Right ventricle myocardium inferior (tissue), 1 donor: Measurements from ENCODE around the gene B3GNT7. TPM values are rescaled to one million over a fixed set of nuclear protein-coding genes. Genes with fewer than 3 reads are reported as not detected.
"Not testable (repeated sequence)": the region's sequence is repeated elsewhere in the genome, so short reads cannot be mapped to it uniquely, and the experiment has no call there.

Source experiments
- ATAC-seq: fragments of 200-7000 bp; cut with Tn5 transposase; one replicate; pipeline ENCODE4 v1.9.1; 2020; ENCODE audit warnings: mild to moderate bottlenecking, moderate library complexity
- DNase-seq: peaks from one replicate; pipeline ENCODE4 v3.0.0; 2021; ENCODE audit errors: missing footprints
- intact Hi-C: fragments of 100-400 bp; cut with DNase I; formaldehyde crosslinking; loops from one replicate; pipeline ENCODE4 v1.11.0; 2022
- total RNA-seq: library from RNA; stranded (reverse); fragmentation: NEBNext Ultra II Directional; extraction: Animal tissue kit (Norgen Biotek cat#: 25700); gene quantifications from one replicate; pipeline ENCODE4 v1.2.1, GENCODE V29; 2021
- donor health status: DM: no; HTN: yes; CAD: no; lungs with severe emphysema.

Gene B3GNT7
- total RNA-seq, 1 donor from 2014 or later = 9.1 TPM

DNA sequence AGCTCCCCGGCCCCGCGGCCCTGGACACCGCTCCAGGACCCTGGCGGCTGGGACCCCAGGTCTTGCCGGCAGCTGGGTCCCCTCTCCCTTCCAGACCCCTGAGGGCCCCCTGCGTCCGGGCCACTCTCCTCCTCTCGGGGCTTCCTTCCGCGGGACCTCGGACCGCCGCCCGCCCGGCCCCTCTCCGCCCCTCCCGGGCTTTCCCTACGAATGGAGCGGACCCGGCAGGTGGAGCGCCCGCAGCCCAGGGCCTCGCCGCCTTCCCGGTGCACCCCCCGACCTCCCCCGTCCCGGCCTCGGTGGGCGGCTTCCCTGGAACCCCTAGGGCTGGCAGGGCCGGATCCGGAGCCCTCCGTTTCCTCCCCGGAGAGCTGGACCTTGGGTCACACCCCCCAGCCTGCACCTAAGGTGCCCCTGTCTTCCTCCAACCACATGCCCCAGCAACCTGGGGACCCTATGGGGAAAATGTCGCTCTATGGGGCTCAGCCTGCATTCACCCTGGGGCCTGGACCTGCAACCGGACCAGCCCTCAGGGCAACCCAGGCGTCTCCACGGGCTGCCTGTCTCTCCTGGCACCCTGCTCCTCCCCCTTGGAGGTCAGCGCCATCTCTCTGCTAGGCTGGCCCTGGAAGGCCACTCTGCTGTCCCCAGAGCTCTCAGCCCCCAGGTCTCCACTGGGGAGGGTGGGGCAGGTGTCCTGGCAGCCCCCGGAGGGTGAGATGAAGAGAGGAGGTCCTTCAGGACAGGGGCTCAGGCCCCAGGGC lies 730 bp downstream of the B3GNT7 start:
- ATAC-seq (no peak), DNase-seq (no peak)

DNA sequence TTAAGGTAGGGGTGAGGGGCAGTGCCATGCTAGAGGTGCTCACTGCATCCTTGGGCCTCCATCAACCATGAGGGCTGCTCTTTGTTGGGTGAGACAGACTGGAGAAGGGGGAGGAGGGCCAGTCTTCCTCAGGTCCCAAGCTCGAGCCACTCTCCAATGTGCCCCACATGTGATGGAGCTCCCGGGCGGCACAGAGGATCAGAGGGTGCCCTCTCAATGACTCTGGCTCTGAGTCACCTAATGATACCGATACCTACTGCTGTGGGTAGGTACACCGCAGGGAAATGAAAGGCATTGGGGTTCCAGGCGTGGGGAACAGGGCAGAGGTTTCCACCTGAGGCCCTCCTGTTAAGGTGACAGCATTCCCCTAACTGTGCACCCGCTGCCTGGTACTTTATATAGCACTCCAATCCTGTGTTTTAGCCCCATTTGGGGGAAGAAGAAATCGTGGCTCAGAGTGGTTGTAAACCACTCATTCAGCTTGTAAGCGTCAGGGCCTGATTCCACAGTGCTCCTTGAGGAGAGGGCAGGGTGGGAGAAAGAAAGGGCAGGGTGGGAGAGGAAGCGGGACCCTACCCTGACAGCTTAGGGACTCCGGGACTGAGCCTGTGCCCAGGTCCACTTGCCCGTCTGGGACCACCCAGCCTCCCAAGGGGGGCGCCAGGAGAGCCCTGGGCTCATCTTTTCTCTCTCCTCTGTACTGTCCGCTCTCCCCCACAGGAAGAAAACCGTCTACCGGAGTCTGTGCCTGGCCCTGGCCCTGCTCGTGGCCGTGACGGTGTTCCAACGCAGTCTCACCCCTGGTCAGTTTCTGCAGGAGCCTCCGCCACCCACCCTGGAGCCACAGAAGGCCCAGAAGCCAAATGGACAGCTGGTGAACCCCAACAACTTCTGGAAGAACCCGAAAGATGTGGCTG lies 1.8 kb downstream of the B3GNT7 start:
- no peak for DNase-seq
- intact Hi-C loops = loop anchor here (5.0 kb wide), 1 partner anchor 35 kb away; no protein-coding TSS in a partner anchor
- ATAC-seq = no peak

More for the DNA sequence above, 730 bp downstream of the B3GNT7 start:
- intact Hi-C loops = loop anchor here (5.0 kb wide), 1 partner anchor 34 kb away; no protein-coding TSS in a partner anchor

DNA sequence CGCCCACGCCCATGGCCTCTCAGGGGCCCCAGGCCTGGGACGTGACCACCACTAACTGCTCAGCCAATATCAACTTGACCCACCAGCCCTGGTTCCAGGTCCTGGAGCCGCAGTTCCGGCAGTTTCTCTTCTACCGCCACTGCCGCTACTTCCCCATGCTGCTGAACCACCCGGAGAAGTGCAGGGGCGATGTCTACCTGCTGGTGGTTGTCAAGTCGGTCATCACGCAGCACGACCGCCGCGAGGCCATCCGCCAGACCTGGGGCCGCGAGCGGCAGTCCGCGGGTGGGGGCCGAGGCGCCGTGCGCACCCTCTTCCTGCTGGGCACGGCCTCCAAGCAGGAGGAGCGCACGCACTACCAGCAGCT lies 2.4 kb downstream of the B3GNT7 start:
- DNase-seq = no peak
- intact Hi-C loops = loop anchor here (5.0 kb wide), 1 partner anchor 36 kb away; no protein-coding TSS in a partner anchor

DNA sequence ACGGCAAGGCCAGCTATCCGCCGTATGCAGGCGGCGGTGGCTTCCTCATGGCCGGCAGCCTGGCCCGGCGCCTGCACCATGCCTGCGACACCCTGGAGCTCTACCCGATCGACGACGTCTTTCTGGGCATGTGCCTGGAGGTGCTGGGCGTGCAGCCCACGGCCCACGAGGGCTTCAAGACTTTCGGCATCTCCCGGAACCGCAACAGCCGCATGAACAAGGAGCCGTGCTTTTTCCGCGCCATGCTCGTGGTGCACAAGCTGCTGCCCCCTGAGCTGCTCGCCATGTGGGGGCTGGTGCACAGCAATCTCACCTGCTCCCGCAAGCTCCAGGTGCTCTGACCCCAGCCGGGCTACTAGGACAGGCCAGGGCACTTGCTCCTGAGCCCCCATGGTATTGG lies 3.1 kb downstream of the B3GNT7 start:
- intact Hi-C loops = loop anchor here (5.0 kb wide), 1 partner anchor 36 kb away; no protein-coding TSS in a partner anchor
- no peak for ATAC-seq
- DNase-seq = no peak

More for the DNA sequence above, 2.4 kb downstream of the B3GNT7 start:
- no peak for ATAC-seq

DNA sequence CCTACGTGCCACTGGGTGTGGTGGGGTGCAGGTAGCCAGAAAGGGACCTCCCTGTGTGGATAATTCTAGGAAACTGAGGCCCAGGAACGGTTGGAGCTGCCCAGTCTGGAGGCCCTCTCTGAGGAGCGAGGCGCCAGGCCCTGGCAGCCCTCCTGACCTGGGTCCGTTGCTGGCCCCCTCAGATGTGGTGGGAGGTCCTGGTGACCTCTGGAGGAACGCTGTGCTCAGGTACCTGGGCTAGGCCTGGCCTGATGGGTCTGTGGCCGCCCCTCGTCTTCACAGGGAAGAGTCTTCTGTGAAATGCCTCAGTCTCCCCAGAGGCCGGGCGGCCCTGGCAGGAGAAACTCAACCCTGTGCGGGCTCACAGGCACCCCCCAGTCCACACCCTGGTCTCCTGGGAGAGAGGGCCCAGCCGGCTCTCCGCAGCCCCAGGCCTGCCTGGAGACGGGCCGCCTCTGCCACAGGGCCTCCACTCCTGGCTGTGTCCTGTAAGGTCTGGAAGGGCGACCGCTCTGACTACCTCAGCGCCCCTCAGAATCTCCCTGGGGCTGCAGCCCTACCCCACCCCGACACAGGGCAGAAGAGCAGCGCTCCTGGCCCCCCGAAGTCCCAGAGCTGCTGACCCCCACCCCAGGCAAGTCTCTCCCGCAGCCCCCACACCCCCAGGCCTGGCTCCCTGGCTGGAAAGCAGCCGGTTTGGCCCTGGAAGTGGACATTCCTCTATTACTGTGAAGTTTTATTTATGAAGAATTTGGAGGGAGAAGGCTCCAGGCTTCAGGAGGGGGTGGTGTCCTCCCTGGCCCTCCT lies 3.7 kb downstream of the B3GNT7 start:
- intact Hi-C loops = loop anchor here (5.0 kb wide), 1 partner anchor 37 kb away; no protein-coding TSS in a partner anchor
- ATAC-seq = no peak
- DNase-seq = no peak

DNA sequence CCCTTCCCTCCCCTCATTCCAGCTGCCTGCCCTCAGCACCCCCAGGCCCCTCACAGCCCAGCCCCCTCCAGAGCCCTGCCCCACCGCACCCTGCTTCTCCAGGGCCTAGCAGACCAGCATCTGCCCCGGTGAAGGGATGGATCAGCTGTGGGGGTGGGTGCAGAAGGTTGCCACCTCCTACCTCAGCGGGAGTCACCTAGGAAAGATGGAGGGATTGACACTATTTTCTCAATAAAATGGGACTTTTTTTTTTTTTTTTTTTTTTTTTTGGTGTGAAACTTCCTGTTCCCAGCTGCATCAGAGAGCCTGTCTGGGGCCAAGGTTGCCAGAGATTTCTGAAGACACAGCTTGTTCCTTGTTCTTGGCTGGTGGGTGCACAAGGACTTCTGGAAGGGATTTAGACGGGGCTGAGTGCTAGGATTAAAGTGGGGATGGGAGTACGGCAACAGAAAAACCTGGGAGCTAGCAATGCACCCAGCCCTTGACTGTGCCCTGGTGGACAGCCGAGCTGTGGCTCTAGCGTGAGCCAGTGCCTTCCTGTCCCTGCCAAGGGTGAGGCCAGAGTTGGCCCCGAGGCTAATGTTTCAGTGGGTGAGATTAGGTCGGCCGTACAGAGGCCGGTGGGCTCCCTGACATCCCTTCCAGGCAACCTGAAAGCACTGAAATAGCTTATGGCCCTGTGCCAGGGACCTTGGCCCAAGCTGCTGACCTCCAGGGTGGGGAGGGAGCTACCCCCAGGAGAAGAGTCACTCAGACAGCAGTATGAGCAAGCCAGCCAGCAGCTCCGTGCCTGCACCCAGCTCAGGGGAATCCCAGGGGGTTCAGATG lies 4.6 kb downstream of the B3GNT7 start:
- intact Hi-C loops = loop anchor here (5.0 kb wide), 1 partner anchor 38 kb away; no protein-coding TSS in a partner anchor
- ATAC-seq (peak; percentile 89), DNase-seq (no peak)

DNA sequence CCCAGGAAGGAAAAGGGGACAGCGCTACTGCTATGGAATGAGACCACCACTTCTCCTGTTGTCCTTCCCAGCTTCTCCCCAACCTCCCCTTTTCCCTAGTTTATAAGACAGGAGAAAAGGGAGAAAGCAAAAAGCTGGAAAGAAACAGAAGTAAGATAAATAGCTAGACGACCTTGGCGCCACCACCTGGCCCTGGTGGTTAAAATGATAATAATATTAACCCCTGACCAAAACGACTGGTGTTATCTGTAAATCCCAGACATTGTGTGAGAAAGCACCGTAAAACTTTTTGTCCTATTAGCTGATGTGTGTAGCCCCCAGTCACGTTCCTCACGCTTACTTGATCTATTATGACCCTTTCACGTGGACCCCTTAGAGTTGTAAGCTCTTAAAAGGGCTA lies 5.2 kb downstream of the B3GNT7 start:
- ATAC-seq, DNase-seq, intact Hi-C loops: not testable (repeated sequence)

DNA sequence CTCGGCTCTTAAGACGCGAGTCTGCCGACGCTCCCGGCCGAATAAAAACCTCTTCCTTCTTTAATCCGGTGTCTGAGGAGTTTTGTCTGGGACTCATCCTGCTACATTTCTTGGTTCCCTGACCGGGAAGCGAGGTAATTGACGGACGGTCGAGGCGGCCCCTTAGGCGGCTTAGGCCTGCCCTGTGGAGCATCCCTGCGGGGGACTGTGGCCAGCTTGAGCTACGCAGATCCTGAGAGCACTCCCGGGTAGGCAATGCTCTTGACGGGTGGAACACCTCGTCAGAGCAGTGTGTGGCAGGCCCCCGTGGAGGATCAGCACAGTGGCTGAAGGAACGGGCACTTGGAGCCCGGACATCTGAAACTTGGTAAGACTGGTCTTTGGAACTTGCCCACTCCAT lies 5.6 kb downstream of the B3GNT7 start:
- DNase-seq, ATAC-seq, intact Hi-C loops: not testable (repeated sequence)

DNA sequence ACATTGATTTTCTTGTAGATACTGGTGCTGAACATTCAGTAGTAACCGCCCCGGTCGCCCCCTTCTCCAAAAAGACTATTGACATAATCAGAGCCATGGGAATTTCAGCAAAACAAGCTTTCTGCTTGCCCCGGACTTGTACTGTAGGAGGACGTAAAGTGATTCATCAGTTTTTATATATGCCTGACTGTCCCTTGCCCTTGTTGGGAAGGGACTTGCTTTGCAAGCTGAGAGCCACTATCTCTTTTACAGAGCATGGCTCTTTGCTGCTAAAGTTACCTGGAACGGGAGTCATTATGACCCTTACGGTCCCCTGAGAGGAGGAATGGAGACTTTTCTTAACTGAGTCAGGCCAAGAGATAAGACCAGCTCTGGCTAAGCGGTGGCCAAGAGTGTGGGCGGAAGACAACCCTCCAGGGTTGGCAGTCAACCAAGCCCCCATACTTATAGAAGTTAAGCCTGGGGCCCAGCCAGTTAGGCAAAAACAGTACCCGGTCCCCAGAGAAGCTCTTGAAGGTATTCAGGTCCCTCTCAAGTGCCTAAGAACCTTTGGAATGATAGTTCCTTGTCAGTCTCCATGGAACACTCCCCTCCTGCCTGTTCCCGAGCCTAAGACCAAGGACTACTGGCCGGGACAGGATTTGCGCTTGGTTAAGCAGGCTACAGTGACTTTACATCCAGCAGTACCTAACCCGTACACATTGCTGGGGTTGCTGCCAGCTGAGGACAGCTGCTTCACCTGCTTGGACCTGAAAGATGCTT lies 8.1 kb downstream of the B3GNT7 start:
- DNase-seq = not testable (repeated sequence)

DNA sequence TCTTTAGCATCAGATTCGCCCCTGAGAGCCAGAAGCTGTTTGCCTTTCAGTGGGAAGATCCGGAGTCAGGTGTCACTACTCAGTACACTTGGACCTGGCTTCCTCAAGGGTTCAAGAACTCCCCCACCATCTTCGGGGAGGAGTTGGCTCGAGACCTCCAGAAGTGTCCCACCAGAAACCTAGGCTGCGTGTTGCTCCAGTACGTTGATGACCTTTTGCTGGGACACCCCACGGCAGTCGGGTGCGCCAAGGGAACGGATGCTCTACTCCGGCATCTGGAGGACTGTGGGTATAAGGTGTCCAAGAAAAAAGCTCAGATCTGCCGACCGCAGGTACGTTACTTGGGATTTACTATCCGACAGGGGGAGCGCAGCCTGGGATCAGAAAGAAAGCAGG lies 8.7 kb downstream of the B3GNT7 start:
- ATAC-seq, DNase-seq, intact Hi-C loops: not testable (repeated sequence)

More for the DNA sequence above, 8.1 kb downstream of the B3GNT7 start:
- intact Hi-C loops, ATAC-seq: not testable (repeated sequence)

DNA sequence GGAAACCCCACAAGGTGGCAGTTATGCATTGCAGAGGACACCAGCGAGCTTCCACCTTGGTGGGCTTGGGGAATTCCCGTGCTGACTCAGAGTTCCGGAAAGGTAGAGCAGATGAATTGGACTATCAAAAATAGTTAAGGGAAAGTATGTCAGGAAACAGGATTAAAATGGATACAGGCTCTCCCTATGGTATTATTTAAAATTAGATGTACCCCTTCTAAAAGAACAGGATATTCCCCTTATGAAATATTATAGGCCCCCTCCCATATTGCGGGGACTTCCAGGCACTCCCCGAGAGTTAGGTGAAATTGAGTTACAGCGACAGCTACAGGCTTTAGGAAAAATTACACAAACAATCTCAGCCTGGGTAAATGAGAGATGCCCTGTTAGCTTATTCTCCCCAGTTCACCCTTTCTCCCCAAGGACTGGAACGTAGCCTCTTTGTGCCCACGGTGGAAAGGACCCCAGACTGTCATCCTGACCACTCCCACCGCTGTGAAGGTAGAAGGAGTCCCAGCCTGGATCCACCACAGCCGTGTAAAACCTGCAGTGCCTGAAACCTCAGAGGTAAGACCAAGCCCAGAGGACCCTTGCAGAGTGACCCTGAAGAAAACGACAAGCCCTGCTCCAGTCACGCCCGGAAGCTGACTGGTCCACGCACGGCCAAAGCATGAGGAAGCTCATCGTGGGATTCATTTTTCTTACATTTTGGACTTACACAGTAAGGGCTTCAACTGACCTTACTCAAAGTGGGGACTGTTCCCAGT lies 10.3 kb downstream of the B3GNT7 start:
- ATAC-seq, DNase-seq, intact Hi-C loops: not testable (repeated sequence)

DNA sequence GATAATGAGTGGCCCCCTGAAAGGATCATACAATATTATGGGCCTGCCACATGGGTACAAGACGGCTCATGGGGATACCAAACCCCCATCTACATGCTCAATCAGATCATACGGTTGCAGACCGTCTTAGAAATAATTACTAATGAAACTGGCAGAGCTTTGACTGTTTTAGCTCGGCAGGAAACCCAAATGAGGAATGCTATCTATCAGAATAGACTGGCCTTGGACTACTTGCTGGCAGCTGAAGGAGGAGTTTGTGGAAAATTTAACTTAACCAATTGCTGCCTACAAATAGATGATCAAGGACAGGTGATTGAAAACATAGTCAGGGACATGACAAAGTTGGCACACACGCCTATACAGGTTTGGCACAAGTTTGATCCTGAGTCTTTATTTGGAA lies 12.2 kb downstream of the B3GNT7 start:
- ATAC-seq, DNase-seq, intact Hi-C loops: not testable (repeated sequence)

DNA sequence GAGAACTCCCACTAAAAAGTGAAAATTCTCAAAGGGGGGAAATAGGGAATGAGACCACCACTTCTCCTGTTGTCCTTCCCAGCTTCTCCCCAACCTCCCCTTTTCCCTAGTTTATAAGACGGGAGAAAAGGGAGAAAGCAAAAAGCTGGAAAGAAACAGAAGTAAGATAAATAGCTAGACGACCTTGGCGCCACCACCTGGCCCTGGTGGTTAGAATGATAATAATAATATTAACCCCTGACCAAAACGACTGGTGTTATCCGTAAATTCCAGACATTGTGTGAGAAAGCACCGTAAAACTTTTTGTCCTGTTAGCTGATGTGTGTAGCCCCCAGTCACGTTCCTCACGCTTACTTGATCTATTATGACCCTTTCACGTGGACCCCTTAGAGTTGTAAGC lies 12.8 kb downstream of the B3GNT7 start:
- ATAC-seq, intact Hi-C loops, DNase-seq: not testable (repeated sequence)

DNA sequence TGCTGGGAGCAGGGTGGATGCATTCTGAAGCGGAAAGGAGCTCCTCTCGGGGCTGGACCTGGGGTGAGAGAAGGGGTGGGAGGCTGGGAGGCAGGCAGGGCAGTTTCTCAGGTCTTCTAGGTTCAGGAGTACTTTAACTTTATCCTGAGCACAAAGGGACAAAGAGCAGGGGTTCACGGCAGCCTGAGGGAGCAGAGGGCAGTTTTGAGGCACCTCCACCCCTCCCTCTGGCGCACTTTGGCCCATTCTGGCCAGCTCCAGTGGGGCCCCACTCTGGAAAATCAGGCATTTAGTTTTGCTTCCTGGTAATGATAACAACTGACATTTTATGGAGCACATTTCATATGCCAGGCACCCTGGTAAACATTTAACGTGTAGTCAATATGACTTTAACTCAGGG lies 14.3 kb downstream of the B3GNT7 start:
- ATAC-seq = no peak
- DNase-seq = no peak
- intact Hi-C loops = loop anchor here (5.0 to 10.0 kb wide), 2 partner anchors 162 to 305 kb away; no protein-coding TSS in a partner anchor

DNA sequence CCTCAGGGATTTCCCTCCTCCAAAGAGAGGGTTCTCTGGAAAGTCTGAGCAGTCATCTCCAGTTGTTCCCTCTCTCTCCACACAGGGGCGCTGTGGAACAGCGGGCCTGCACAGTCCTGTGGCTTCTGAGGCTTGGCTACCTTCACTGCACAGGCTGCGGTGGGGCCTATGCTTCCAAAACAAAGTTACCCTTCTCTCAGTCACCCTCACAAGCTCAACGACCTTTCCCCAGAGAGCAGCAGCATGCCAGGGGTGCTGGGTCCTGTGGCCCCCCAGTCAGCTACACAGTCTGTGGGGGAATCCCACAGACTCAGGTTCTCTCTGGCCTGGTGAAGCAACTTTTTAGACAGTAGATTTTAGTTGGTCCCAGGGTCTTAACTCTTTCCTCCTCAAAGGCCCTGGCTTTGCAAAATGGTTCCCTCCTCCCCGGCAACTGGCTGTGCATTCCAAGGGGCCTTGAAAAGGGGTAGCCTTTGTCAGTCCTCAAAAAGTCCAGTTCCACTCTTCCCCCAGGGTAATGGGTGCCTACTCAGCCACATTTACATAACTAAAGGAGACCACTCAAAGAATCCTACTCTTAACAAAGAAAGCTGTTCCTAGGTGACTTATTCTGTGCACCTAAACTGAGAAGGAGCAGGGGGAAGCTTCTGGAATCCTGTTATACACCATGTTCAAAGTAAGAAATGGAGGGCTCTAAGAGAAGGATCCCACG lies 14.9 kb downstream of the B3GNT7 start:
- ATAC-seq = no peak
- intact Hi-C loops = loop anchor here (5.0 to 10.0 kb wide), 2 partner anchors 163 to 306 kb away; no protein-coding TSS in a partner anchor
- no peak for DNase-seq
